ENCODE data around the gene PTPRN2.

PTPRN2 gene

DNA sequence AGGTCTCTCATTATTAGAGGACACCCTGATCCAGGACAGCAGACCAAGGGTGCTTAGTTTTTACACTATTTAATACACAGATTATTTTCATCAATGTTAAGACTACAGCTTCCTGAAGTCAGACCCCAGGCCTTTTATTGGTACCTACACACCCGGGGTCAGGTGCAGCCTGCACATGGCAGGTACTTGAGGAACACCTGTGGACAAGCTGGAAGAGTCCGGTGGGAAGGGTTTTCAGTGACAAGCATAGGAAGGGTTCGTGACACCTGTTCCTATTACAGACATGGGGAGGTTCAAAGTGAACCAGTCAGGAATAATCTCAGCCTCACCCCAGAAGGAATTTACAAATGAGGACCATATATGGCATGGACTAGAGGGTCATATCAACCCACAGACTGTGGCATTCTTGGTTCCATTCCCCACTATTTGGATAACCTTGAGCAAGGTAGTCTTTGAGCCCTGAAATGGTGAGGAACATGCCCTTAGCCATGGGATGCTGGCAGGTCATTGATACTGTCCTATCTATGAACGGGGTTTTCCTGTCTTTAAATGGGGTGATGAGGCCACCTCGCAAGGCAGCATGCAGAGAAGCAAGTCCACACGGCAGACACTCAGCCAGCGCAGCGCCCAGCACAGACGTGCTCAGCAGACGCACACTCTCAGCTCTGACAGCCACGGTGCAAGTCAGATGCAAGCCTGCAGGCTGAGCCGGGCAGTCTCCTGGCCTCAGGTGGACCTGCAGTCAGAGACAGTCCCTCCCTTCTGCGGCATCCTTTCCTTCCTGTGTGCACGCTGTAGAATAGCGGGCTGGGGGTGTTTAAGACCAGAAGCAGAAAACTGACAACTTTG is 624.9 kb downstream of the PTPRN2 start:
- TF ChIP-seq CTCF (IDR thresholded peaks at IDR 0.05) (no peak), ZFX (IDR thresholded peaks at IDR 0.05; ENCODE audit: borderline replicate concordance) (no peak)
- H3K27ac ChIP-seq, result no peak overlapping the region

GRCh38 chr7:157961731-157962457 is 625.7 kb downstream of the PTPRN2 start:
- TF ChIP-seq ZFX (IDR thresholded peaks at IDR 0.05; ENCODE audit: borderline replicate concordance) (no peak), CTCF (IDR thresholded peaks at IDR 0.05) (no peak)
- no peak overlapping the region for H3K27ac ChIP-seq

- no peak overlapping the region for H3K27ac ChIP-seq
- TF ChIP-seq ZFX (IDR thresholded peaks at IDR 0.05; ENCODE audit: borderline replicate concordance) (no peak), CTCF (IDR thresholded peaks at IDR 0.05) (no peak)
These were observed 632.1 kb downstream of the PTPRN2 start for GRCh38 chr7:157955348-157955999.

GRCh38 chr7:157954901-157955300 is 632.7 kb downstream of the PTPRN2 start:
- TF ChIP-seq ZFX (IDR thresholded peaks at IDR 0.05; ENCODE audit: borderline replicate concordance) (no peak), CTCF (IDR thresholded peaks at IDR 0.05) (no peak)
- no peak overlapping the region for H3K27ac ChIP-seq

DNA sequence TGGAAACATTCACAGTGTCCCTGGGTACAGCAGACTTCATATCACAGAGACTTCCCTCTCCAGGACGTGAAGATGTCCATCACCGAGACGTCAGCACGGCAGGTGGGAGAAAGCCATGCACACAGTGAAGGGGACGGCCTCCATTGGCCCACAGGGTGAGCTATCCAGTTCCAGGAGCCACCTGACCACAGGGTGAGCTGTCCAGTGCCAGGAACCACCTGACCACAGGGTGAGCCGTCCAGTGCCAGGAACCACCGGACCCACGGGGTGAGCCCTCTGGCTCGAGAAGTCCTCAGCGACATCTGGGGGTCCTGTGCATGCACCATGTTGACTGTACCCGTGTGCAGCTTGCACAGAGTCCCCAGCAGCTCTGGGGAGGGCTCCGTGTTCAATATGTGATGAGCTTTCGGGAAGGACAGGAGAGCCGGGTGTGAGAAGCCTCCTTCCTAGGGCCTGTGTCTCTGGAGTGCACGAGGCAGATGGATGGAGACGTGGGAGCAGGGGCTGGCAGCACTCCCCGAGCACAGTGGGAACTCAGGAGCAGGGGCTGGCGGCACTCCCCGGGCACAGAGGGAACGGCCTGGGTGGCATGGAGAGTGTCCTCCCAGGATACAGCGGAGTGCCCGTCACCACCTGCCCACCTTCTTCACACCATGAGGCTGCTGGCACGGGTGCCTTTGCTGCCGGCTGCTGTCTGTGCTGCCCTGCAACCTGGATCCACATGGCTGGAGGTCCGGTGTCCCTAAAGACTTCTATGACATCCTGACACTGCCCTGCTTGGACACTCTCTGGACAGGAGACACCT is 634.6 kb downstream of the PTPRN2 start:
- TF ChIP-seq CTCF (IDR thresholded peaks at IDR 0.05) (no peak), ZFX (IDR thresholded peaks at IDR 0.05; ENCODE audit: borderline replicate concordance) (no peak)
- H3K27ac ChIP-seq, result no peak overlapping the region

DNA sequence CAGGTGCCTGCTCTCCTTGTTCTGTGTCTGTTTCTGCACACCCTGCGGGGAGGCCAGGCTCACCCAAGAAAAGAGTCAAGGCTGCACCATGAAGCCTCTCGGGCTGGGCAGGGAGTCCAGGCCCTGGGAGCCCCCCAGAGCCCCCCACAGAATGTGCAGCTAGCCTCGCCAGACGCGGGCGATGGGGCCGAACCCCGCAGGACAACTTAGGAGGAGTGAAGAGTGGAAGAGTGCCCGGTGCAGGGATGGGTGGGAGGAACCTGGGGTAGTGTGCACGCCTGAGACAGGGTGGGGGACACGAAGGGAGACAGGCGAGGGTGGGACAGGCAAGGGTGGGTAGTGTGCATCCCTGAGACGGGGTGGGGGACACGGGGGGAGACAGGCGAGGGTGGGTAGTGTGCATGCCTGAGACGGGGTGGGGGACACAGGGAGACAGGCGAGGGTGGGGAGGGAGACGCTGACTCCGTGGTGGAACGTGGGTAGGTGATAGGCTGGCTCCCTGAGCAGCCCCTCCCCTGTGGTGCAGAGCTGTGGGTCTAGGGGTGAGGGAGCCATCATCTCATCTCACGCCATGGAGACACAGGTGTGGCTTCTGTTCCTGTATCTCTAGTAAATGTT is 635.5 kb downstream of the PTPRN2 start:
- TF ChIP-seq ZFX (IDR thresholded peaks at IDR 0.05; ENCODE audit: borderline replicate concordance), result no peak
- TF ChIP-seq CTCF (IDR thresholded peaks at IDR 0.05), result no peak
- H3K27ac ChIP-seq, result no peak overlapping the region
